PC-9 (cell line): ENCODE measurements around the gene SPIB.

Source experiments
- CTCF ChIP-seq: fragments of 200-600 bp; sonication (generic); conservative IDR thresholded peaks from 2 replicates; pipeline ENCODE4 v1.6.1; 2017; ENCODE audit warnings: mixed run types, antibody characterized with exemption, mild to moderate bottlenecking, moderate library complexity
- EZH2 ChIP-seq: fragments of 200-600 bp; sonication (generic); IDR thresholded peaks from 2 replicates; pipeline ENCODE4 v1.8.0; 2017; ENCODE audit warnings: antibody characterized with exemption, low read depth

- TF ChIP-seq CTCF: no peak
- TF ChIP-seq EZH2: no peak
These were observed 5.2 kb upstream of the SPIB start for GRCh38 chr19:50413531-50413930.
